AG10803 (cell line): Measurements from ENCODE around the gene RAPGEF1.
A peak's percentile ranks its signal among the peaks of the same experiment; 100 is the strongest.
"Not testable (repeated sequence)": the region's sequence is repeated elsewhere in the genome, so short reads cannot be mapped to it uniquely, and the experiment has no call there.

Source experiments
- DNase-seq: peaks from one replicate; pipeline ENCODE4 v3.0.0; 2010; ENCODE audit warnings: low read depth
- H3K4me3 ChIP-seq: 2 replicates; pipeline ENCODE4 v1.5.1; 2011; ENCODE audit warnings: mild to moderate bottlenecking, low read length, control low read depth
- CTCF ChIP-seq: conservative IDR thresholded peaks from 2 replicates; pipeline ENCODE4 v1.5.1; 2011; ENCODE audit warnings: mild to moderate bottlenecking, low read length, control low read depth, inconsistent platforms

RAPGEF1 gene

GRCh38 chr9:131660466-131661405 is 79.1 kb downstream of the RAPGEF1 start:
- DNase-seq, result no peak
- no peak for TF ChIP-seq CTCF
- H3K4me3 ChIP-seq, result no peak overlapping the region

- TF ChIP-seq CTCF, result no peak
- DNase-seq, result peak; percentile 89
- H3K4me3 ChIP-seq, result no peak overlapping the region
Measured at GRCh38 chr9:131658377-131659129, 81.3 kb downstream of the RAPGEF1 start.

GRCh38 chr9:131657940-131658339 is 81.9 kb downstream of the RAPGEF1 start:
- no peak for TF ChIP-seq CTCF
- DNase-seq, result peak; percentile 62
- no peak overlapping the region for H3K4me3 ChIP-seq

GRCh38 chr9:131657456-131657855 is 82.4 kb downstream of the RAPGEF1 start:
- TF ChIP-seq CTCF, result no peak
- DNase-seq, result no peak
- no peak overlapping the region for H3K4me3 ChIP-seq

GRCh38 chr9:131657037-131657377 is 82.9 kb downstream of the RAPGEF1 start:
- no peak overlapping the region for H3K4me3 ChIP-seq
- TF ChIP-seq CTCF, result no peak
- no peak for DNase-seq

- TF ChIP-seq CTCF, result no peak
- no peak overlapping the region for H3K4me3 ChIP-seq
Measured at GRCh38 chr9:131656356-131657036, 83.4 kb downstream of the RAPGEF1 start.

GRCh38 chr9:131654369-131654768 is 85.5 kb downstream of the RAPGEF1 start:
- not testable (repeated sequence) for DNase-seq, H3K4me3 ChIP-seq

More at GRCh38 chr9:131656356-131657036, 83.4 kb downstream of the RAPGEF1 start:
- DNase-seq, result no peak
